ENCODE measurements around the gene MAN2A2. TPM values are rescaled to one million over a fixed set of nuclear protein-coding genes. Genes with fewer than 3 reads are reported as not detected.

Gene MAN2A2
- total RNA-seq, 2 experiments from 2014 or later: 11.6 to 12.2 TPM

GRCh38 chr15:90959028-90959595, 56.0 kb downstream of the MAN2A2 start:
- TF ChIP-seq, protein P1, sequence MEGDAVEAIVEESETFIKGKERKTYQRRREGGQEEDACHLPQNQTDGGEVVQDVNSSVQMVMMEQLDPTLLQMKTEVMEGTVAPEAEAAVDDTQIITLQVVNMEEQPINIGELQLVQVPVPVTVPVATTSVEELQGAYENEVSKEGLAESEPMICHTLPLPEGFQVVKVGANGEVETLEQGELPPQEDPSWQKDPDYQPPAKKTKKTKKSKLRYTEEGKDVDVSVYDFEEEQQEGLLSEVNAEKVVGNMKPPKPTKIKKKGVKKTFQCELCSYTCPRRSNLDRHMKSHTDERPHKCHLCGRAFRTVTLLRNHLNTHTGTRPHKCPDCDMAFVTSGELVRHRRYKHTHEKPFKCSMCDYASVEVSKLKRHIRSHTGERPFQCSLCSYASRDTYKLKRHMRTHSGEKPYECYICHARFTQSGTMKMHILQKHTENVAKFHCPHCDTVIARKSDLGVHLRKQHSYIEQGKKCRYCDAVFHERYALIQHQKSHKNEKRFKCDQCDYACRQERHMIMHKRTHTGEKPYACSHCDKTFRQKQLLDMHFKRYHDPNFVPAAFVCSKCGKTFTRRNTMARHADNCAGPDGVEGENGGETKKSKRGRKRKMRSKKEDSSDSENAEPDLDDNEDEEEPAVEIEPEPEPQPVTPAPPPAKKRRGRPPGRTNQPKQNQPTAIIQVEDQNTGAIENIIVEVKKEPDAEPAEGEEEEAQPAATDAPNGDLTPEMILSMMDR (conservative IDR thresholded peaks at IDR 0.05; ENCODE audit: low read length): no peak
- no peak for TF ChIP-seq EZH2phosphoT487 (IDR thresholded peaks at IDR 0.05; ENCODE audit: borderline replicate concordance, low read depth, low read length)
- Histone ChIP-seq H3K4me2 (ENCODE audit: low read length) (no peak overlapping the region), H4K20me1 (ENCODE audit: insufficient read depth, low read length) (no peaks in the 10 kb centered on the region; the same call in 1 of the 2 replicates), H3K4me1 (ENCODE audit: insufficient read depth, low read length, poor library complexity, severe bottlenecking) (peaks cover 16% of the 10 kb centered on the region), H3K36me3 (ENCODE audit: insufficient read depth, low read length) (peaks cover 68% of the 10 kb centered on the region), H3K27ac (ENCODE audit: low read depth, low read length, poor library complexity, severe bottlenecking) (no peak overlapping the region), H3K9me2 (ENCODE audit: insufficient read depth, low read length) (no peaks in the 10 kb centered on the region), H3K9me3 (ENCODE audit: low read length) (no peaks in the 10 kb centered on the region), H3K4me3 (ENCODE audit: low read depth, low read length, poor library complexity, severe bottlenecking) (no peak overlapping the region), H3K79me2 (ENCODE audit: insufficient read depth, low read depth, low read length) (peaks cover 12% of the 10 kb centered on the region), H2AFZ (ENCODE audit: low read length) (no peak overlapping the region)
- ChIA-PET POLR2A (interaction anchor here (0.7 to 6.1 kb wide), 6 partner anchors 25 to 68 kb away, joined by 3 to 58 read pairs (median 6); partner anchors contain the start of genes HDDC3 and UNC45A), CTCF (ENCODE audit: unreplicated experiment) (no interaction called here)
- intact Hi-C loops (cut with micrococcal nuclease; ENCODE audit: unreplicated experiment): no loop called here
- no TSS peak for BruUV-seq (replicated peaks)
- DNase-seq (ENCODE audit: low spot score): no peak

GRCh38 chr15:90959894-90960293, 56.8 kb downstream of the MAN2A2 start:
- no peaks in the 10 kb centered on the region for H3K9me2 ChIP-seq (ENCODE audit: insufficient read depth, low read length)
- no peaks in the 10 kb centered on the region for H3K9me3 ChIP-seq (ENCODE audit: low read length)
- H3K27ac ChIP-seq (ENCODE audit: low read depth, low read length, poor library complexity, severe bottlenecking): no peak overlapping the region
- peaks cover 11% of the 10 kb centered on the region for H3K4me1 ChIP-seq (ENCODE audit: insufficient read depth, low read length, poor library complexity, severe bottlenecking)
- no peak overlapping the region for H2AFZ ChIP-seq (ENCODE audit: low read length)
- H3K79me2 ChIP-seq (ENCODE audit: insufficient read depth, low read depth, low read length): peaks cover 12% of the 10 kb centered on the region
- TF ChIP-seq, protein P1 (conservative IDR thresholded peaks at IDR 0.05; ENCODE audit: low read length): no peak
- TF ChIP-seq EZH2phosphoT487 (IDR thresholded peaks at IDR 0.05; ENCODE audit: borderline replicate concordance, low read depth, low read length): no peak
- H3K36me3 ChIP-seq (ENCODE audit: insufficient read depth, low read length): peaks cover 75% of the 10 kb centered on the region
- no peak overlapping the region for H3K4me3 ChIP-seq (ENCODE audit: low read depth, low read length, poor library complexity, severe bottlenecking)
- CTCF ChIA-PET (ENCODE audit: unreplicated experiment): no interaction called here
- no peak for DNase-seq (ENCODE audit: low spot score)
- no peak overlapping the region for H3K4me2 ChIP-seq (ENCODE audit: low read length)
- POLR2A ChIA-PET: interaction anchor here (1.0 to 2.1 kb wide), 3 partner anchors 27 to 67 kb away, joined by 3 to 5 read pairs (median 4); partner anchors contain the start of gene HDDC3
- BruUV-seq (replicated peaks): no TSS peak
- no peaks in the 10 kb centered on the region; the same call in 1 of the 2 replicates for H4K20me1 ChIP-seq (ENCODE audit: insufficient read depth, low read length)
- intact Hi-C loops (cut with micrococcal nuclease; ENCODE audit: unreplicated experiment): no loop called here

All from OCI-LY7 (cell line).